ENCODE measurements around the gene CD7. TPM values are rescaled to one million over a fixed set of nuclear protein-coding genes. Genes with fewer than 3 reads are reported as not detected.

The CD7 gene
- total RNA-seq, 1 donor from 2014 or later, result 0.47 TPM

GRCh38 chr17:82323514-82324234 is 6.3 kb upstream of the CD7 start:
- TF ChIP-seq CTCF (IDR thresholded peaks at IDR 0.05; ENCODE audit: borderline replicate concordance), result no peak
- Histone ChIP-seq H3K4me3 (no peak overlapping the region), H3K27ac (replicated peaks) (no peak overlapping the region), H3K9me3 (replicated peaks) (no peaks in the 10 kb centered on the region), H3K36me3 (no peaks in the 10 kb centered on the region), H3K27me3 (ENCODE audit: low read depth) (peaks cover 36% of the 10 kb centered on the region), H3K4me1 (peaks cover 10% of the 10 kb centered on the region)
- intact Hi-C loops (cut with micrococcal nuclease), result loop anchor here (10.0 kb wide), 1 partner anchor 89 kb away; no protein-coding TSS in a partner anchor
- DNase-seq, result no peak

- TF ChIP-seq CTCF (IDR thresholded peaks at IDR 0.05; ENCODE audit: borderline replicate concordance), result no peak
- intact Hi-C loops (cut with micrococcal nuclease), result loop anchor here (10.0 kb wide), 1 partner anchor 88 kb away; no protein-coding TSS in a partner anchor
- no peak overlapping the region for H3K4me3 ChIP-seq
- peaks cover 28% of the 10 kb centered on the region for H3K27me3 ChIP-seq (ENCODE audit: low read depth)
- no peaks in the 10 kb centered on the region for H3K36me3 ChIP-seq
- peaks cover 10% of the 10 kb centered on the region for H3K4me1 ChIP-seq
- DNase-seq, result no peak
- no peak overlapping the region for H3K27ac ChIP-seq (replicated peaks)
- no peaks in the 10 kb centered on the region for H3K9me3 ChIP-seq (replicated peaks)
Measured at GRCh38 chr17:82322526-82323453, 5.4 kb upstream of the CD7 start.

- H3K9me3 ChIP-seq (replicated peaks), result no peaks in the 10 kb centered on the region
- H3K27ac ChIP-seq (replicated peaks), result no peak overlapping the region
- peaks cover 24% of the 10 kb centered on the region for H3K27me3 ChIP-seq (ENCODE audit: low read depth)
- H3K4me1 ChIP-seq, result peaks cover 10% of the 10 kb centered on the region
- intact Hi-C loops (cut with micrococcal nuclease), result loop anchor here (10.0 kb wide), 1 partner anchor 87 kb away; no protein-coding TSS in a partner anchor
- DNase-seq, result no peak
- H3K4me3 ChIP-seq, result no peak overlapping the region
- no peak for TF ChIP-seq CTCF (IDR thresholded peaks at IDR 0.05; ENCODE audit: borderline replicate concordance)
- no peaks in the 10 kb centered on the region for H3K36me3 ChIP-seq
Measured at GRCh38 chr17:82321947-82322466, 4.6 kb upstream of the CD7 start.

- H3K27ac ChIP-seq (replicated peaks), result no peak overlapping the region
- no peak for DNase-seq
- peak overlapping the region; percentile 32 for H3K4me3 ChIP-seq
- H3K4me1 ChIP-seq, result peaks cover 11% of the 10 kb centered on the region
- H3K9me3 ChIP-seq (replicated peaks), result no peaks in the 10 kb centered on the region
- peaks cover 27% of the 10 kb centered on the region for H3K27me3 ChIP-seq (ENCODE audit: low read depth)
- intact Hi-C loops (cut with micrococcal nuclease), result loop anchor here (10.0 kb wide), 1 partner anchor 86 kb away; no protein-coding TSS in a partner anchor
- TF ChIP-seq CTCF (IDR thresholded peaks at IDR 0.05; ENCODE audit: borderline replicate concordance), result peak; percentile 91
- H3K36me3 ChIP-seq, result no peaks in the 10 kb centered on the region
Measured at GRCh38 chr17:82320956-82321927, 3.8 kb upstream of the CD7 start.

All from left ventricle myocardium inferior (tissue), 1 donor.